ENCODE data around the gene LGALS4. TPM values are rescaled to one million over a fixed set of nuclear protein-coding genes. Genes with fewer than 3 reads are reported as not detected.
"Not testable (repeated sequence)": the region's sequence is repeated elsewhere in the genome, so short reads cannot be mapped to it uniquely, and the experiment has no call there.

LGALS4 gene
- total RNA-seq, 2 experiments from 2014 or later = not detected

GRCh38 chr19:38813932-38814331, 1.2 kb upstream of the LGALS4 start:
- H3K36me3 Mint-ChIP-seq (ENCODE audit: low read depth); H3K4me1 Mint-ChIP-seq (ENCODE audit: low read depth); H3K27ac Mint-ChIP-seq: not testable (repeated sequence)

DNA sequence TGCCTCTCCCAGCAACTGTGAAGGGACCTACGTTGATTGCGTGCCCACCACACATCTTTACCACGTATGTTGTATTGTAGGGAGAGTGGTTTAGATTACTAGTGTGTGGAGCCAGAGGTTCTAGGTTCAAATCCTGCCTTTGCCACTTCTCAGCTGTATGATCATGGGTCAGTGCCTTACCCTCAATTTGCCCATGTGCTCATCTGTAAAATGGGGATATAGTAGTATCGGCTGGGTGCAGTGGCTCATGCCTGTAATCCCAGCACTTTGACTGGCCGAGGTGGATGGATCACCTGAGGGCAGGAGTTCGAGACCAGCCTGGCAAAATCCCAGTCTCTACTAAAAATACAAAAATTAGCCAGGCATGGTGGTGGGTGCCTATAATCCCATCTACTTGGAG, 578 bp upstream of the LGALS4 start:
- no peak for DNase-seq
- Mint-ChIP-seq H3K4me1 (ENCODE audit: low read depth) (no peaks in the 10 kb centered on the region), H3K4me3 (no peak overlapping the region), H3K27me3 (ENCODE audit: low read depth) (no peaks in the 10 kb centered on the region), H3K36me3 (ENCODE audit: low read depth) (no peaks in the 10 kb centered on the region), H3K9me3 (no peaks in the 10 kb centered on the region), H3K27ac (no peak overlapping the region)
- intact Hi-C loops (cut with micrococcal nuclease) = no loop called here
- CTCF ChIA-PET = no interaction called here

More at GRCh38 chr19:38813932-38814331, 1.2 kb upstream of the LGALS4 start:
- H3K9me3 Mint-ChIP-seq; H3K27me3 Mint-ChIP-seq (ENCODE audit: low read depth); intact Hi-C loops (cut with micrococcal nuclease); H3K4me3 Mint-ChIP-seq; DNase-seq: not testable (repeated sequence)
- CTCF ChIA-PET = interaction anchor here (0.5 kb wide), 1 partner anchor 540 kb away, joined by 5 read pairs; no protein-coding TSS in a partner anchor

DNA sequence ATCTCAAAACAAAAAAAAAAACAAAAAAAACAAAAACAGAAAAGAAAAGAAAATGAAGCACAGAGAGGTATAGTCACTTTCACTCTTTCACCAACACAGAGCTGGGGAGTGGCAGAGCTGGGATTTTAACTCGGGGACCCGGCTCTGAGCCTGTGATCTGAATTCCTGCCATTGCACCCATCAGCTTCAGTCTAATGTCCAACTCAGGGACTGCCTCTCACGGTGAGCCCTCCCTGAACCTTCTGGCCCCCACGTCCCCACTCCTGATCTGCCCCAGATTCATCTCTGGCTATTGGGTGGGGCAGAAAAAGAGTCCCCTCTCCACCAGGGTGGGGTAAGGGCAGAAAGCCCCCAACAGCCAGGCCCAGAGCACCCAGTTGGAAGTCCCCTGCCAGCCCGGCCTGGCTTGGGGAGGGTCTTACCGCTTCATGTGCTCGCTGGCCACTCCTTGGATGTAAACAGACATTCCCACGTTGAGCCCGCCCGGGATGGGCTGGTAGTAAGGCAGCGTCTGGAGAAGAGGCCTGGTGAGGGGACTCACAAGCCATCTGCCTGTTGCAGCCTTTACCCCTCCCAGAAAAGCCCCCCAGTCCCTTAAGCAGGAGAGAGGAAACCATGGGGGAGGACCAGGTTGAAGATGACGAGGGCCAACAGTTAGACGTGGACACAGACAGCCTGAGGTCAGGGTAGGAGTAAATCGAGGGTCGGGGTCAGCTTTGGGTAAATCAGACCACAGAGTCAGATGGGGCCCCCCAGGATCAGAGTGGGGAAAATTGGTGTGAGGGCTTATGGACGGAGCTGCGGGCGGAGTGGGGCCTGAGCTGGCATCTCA, 520 bp downstream of the LGALS4 start:
- Mint-ChIP-seq H3K4me3 (no peak overlapping the region), H3K36me3 (ENCODE audit: low read depth) (no peaks in the 10 kb centered on the region), H3K4me1 (ENCODE audit: low read depth) (no peaks in the 10 kb centered on the region), H3K9me3 (no peaks in the 10 kb centered on the region), H3K27me3 (ENCODE audit: low read depth) (no peaks in the 10 kb centered on the region), H3K27ac (no peak overlapping the region)
- CTCF ChIA-PET = interaction anchor here (0.5 kb wide), 1 partner anchor 148 kb away, joined by 4 read pairs; no protein-coding TSS in a partner anchor
- no peak for DNase-seq
- intact Hi-C loops (cut with micrococcal nuclease) = no loop called here

DNA sequence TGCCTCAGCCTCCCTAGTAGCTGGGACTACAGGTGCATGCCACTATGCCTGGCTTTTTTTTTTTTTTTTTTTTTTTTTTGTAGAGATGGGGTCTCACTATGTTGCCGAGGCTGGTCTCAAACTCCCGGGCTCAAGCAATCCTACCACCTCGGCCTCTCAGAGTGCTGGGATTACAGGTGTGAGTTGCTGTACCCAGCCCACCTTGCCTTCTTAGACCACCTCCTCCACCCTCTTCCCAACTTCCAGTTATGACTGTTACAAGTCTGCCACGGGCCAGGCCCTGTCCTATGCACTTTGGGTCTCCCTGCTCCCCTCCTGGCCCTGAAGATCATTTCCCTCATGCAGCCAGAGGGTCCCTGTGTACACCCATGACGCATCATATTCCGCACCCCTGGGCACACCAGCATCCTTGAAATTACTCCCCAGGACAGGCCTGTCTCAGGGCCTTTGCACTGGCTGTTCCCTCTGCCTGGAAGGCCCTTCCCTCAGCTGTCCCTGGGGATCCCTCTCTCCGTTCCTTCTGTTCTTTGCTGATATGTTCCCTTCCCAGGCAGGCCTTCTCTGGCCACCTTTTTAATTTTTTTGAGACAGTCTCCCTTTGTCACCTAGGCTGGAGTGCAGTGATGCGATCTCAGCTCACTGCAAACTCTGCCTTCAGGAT, 3.0 kb downstream of the LGALS4 start:
- Mint-ChIP-seq H3K4me3 (no peak overlapping the region), H3K9me3 (no peaks in the 10 kb centered on the region), H3K4me1 (ENCODE audit: low read depth) (peaks cover 6% of the 10 kb centered on the region), H3K27me3 (ENCODE audit: low read depth) (no peaks in the 10 kb centered on the region), H3K27ac (no peak overlapping the region), H3K36me3 (ENCODE audit: low read depth) (no peaks in the 10 kb centered on the region)
- no peak for DNase-seq
- intact Hi-C loops (cut with micrococcal nuclease) = no loop called here
- CTCF ChIA-PET = no interaction called here

DNA sequence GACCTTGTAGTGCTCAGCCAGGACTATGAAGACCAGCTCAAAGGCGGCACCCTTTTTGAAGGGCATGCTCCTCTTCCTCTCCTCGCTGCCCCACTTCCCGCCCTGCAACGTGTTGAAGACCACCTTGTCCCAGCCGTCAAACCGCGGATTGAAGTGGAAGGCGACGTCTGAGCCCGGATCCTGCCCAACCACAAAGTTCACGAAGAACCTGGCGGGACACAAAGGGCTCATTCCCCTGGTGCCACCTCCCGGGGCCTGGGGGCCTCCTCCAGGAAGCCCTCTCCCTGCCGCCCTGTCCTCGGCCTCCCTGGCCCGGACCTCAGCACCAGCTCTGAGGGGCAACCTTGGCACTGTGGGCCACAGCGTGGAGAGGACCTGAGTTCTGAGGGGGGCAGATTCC, 4.0 kb downstream of the LGALS4 start:
- intact Hi-C loops (cut with micrococcal nuclease) = no loop called here
- H3K36me3 Mint-ChIP-seq (ENCODE audit: low read depth) = no peaks in the 10 kb centered on the region
- CTCF ChIA-PET = no interaction called here

DNA sequence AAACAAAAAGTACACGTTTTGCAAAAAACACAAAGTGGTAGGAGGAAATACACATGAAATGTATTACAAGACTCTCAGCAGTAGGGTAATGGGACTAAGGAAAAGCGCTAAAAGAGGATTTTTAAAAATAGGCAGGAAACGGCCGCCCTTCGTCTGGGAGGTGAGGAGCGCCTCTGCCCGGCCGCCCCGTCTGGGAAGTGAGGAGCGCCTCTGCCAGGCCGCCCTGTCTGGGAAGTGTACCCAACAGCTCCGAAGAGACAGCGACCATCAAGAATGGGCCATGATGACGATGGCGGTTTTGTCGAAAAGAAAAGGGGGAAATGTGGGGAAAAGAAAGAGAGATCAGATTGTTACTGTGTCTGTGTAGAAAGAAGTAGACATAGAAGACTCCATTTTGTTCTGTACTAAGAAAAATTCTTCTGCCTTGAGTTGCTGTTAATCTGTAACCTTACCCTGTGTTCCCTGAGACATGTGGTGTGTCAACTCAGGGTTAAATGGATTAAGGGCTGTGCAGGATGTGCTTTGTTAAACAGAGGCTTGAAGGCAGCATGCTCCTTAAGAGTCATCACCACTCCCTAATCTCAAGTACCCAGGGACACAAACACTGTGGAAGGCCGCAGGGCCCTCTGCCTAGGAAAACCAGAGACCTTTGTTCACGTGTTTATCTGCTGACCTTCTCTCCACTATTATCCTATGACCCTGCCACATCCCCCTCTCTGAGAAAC, 5.2 kb downstream of the LGALS4 start:
- intact Hi-C loops (cut with micrococcal nuclease); H3K27ac Mint-ChIP-seq; H3K27me3 Mint-ChIP-seq (ENCODE audit: low read depth); H3K4me1 Mint-ChIP-seq (ENCODE audit: low read depth); H3K4me3 Mint-ChIP-seq; H3K9me3 Mint-ChIP-seq; DNase-seq; H3K36me3 Mint-ChIP-seq (ENCODE audit: low read depth): not testable (repeated sequence)
- CTCF ChIA-PET = interaction anchor here (0.6 kb wide), 1 partner anchor 24 kb away, joined by 4 read pairs; no protein-coding TSS in a partner anchor

More for the DNA sequence above, 4.0 kb downstream of the LGALS4 start:
- no peaks in the 10 kb centered on the region for H3K9me3 Mint-ChIP-seq
- DNase-seq = no peak
- H3K27me3 Mint-ChIP-seq (ENCODE audit: low read depth) = no peaks in the 10 kb centered on the region
- H3K4me3 Mint-ChIP-seq = no peak overlapping the region
- peaks cover 6% of the 10 kb centered on the region for H3K4me1 Mint-ChIP-seq (ENCODE audit: low read depth)
- no peak overlapping the region for H3K27ac Mint-ChIP-seq

GRCh38 chr19:38806371-38806770, 6.4 kb downstream of the LGALS4 start:
- H3K27ac Mint-ChIP-seq = no peak overlapping the region

GRCh38 chr19:38805180-38805579, 7.6 kb downstream of the LGALS4 start:
- intact Hi-C loops (cut with micrococcal nuclease) = no loop called here
- Mint-ChIP-seq H3K9me3 (no peaks in the 10 kb centered on the region), H3K4me3 (no peak overlapping the region), H3K4me1 (ENCODE audit: low read depth) (peaks cover 6% of the 10 kb centered on the region), H3K27me3 (ENCODE audit: low read depth) (no peaks in the 10 kb centered on the region), H3K27ac (peak overlapping the region; percentile 13), H3K36me3 (ENCODE audit: low read depth) (no peaks in the 10 kb centered on the region)
- no peak for DNase-seq
- CTCF ChIA-PET = no interaction called here

More at GRCh38 chr19:38806371-38806770, 6.4 kb downstream of the LGALS4 start:
- intact Hi-C loops (cut with micrococcal nuclease) = no loop called here
- CTCF ChIA-PET = no interaction called here
- H3K4me3 Mint-ChIP-seq = no peak overlapping the region
- no peaks in the 10 kb centered on the region for H3K9me3 Mint-ChIP-seq
- no peak for DNase-seq
- H3K4me1 Mint-ChIP-seq (ENCODE audit: low read depth) = peaks cover 6% of the 10 kb centered on the region
- H3K27me3 Mint-ChIP-seq (ENCODE audit: low read depth) = no peaks in the 10 kb centered on the region
- H3K36me3 Mint-ChIP-seq (ENCODE audit: low read depth) = no peaks in the 10 kb centered on the region

- no peak for DNase-seq
- Mint-ChIP-seq H3K27me3 (ENCODE audit: low read depth) (no peaks in the 10 kb centered on the region), H3K27ac (no peak overlapping the region), H3K9me3 (no peaks in the 10 kb centered on the region), H3K36me3 (ENCODE audit: low read depth) (no peaks in the 10 kb centered on the region), H3K4me3 (no peak overlapping the region), H3K4me1 (ENCODE audit: low read depth) (peaks cover 8% of the 10 kb centered on the region)
- CTCF ChIA-PET = no interaction called here
- intact Hi-C loops (cut with micrococcal nuclease) = no loop called here
Observed at GRCh38 chr19:38803543-38803942, 9.2 kb downstream of the LGALS4 start.

GRCh38 chr19:38801359-38802095, 11.2 kb downstream of the LGALS4 start:
- intact Hi-C loops (cut with micrococcal nuclease) = no loop called here
- no peak for DNase-seq
- Mint-ChIP-seq H3K27me3 (ENCODE audit: low read depth) (no peaks in the 10 kb centered on the region), H3K27ac (no peak overlapping the region), H3K36me3 (ENCODE audit: low read depth) (no peaks in the 10 kb centered on the region), H3K9me3 (no peaks in the 10 kb centered on the region), H3K4me3 (no peak overlapping the region), H3K4me1 (ENCODE audit: low read depth) (peaks cover 8% of the 10 kb centered on the region)
- CTCF ChIA-PET = no interaction called here

- no peak for DNase-seq
- Mint-ChIP-seq H3K36me3 (ENCODE audit: low read depth) (no peaks in the 10 kb centered on the region), H3K4me3 (no peak overlapping the region), H3K27ac (no peak overlapping the region), H3K4me1 (ENCODE audit: low read depth) (peaks cover 8% of the 10 kb centered on the region), H3K27me3 (ENCODE audit: low read depth) (no peaks in the 10 kb centered on the region), H3K9me3 (no peaks in the 10 kb centered on the region)
- CTCF ChIA-PET = interaction anchor here (0.6 kb wide), 1 partner anchor 57 kb away, joined by 4 read pairs; no protein-coding TSS in a partner anchor
- intact Hi-C loops (cut with micrococcal nuclease) = no loop called here
Observed at GRCh38 chr19:38800577-38801347, 12.0 kb downstream of the LGALS4 start.

Measured in activated naive CD4-positive, alpha-beta T cell treated with anti-CD3 and anti-CD28 coated beads for 36 hours (primary cell).